Thoracic aorta (tissue), 2 donors: Measurements from ENCODE around the gene GRAPL. TPM values are rescaled to one million over a fixed set of nuclear protein-coding genes. Genes with fewer than 3 reads are reported as not detected.
A peak's percentile ranks its signal among the peaks of the same experiment; 100 is the strongest.
"Not testable (repeated sequence)": the region's sequence is repeated elsewhere in the genome, so short reads cannot be mapped to it uniquely, and the experiment has no call there.

Source experiments
- ATAC-seq: fragments of 150-250 bp; one replicate; pipeline ENCODE4 v1.8.0; 2017; ENCODE audit warnings: low read depth; ENCODE audit not compliant: insufficient number of reproducible peaks, low FRiP score
- DNase-seq: peaks from one replicate; pipeline ENCODE4 v3.0.0-alpha.2; 2020; ENCODE audit warnings: low spot score
- H3K27ac ChIP-seq, 2 donors: fragments of 200-600 bp; sonication (generic); 1 replicate in 1 of 2; 2 replicates in 1 of 2; pipeline ENCODE4 v1.5.1; 2016; ENCODE audit warnings: mild to moderate bottlenecking in 2 of 2, moderate library complexity in 2 of 2
- H3K27me3 ChIP-seq: fragments of 200-600 bp; sonication (generic); replicated peaks from 2 replicates; pipeline ENCODE4 v1.6.0; 2016; ENCODE audit warnings: mild to moderate bottlenecking; ENCODE audit not compliant: insufficient read depth
- H3K36me3 ChIP-seq: fragments of 200-600 bp; sonication (generic); one replicate; pipeline ENCODE4 v1.5.1; 2016
- H3K4me1 ChIP-seq, 2 donors: fragments of 200-600 bp; sonication (generic); 1 replicate in 1 of 2; 2 replicates in 1 of 2; pipeline versions ENCODE4 v1.5.1 to v1.6.0; 2016; ENCODE audit warnings: low read depth in 2 of 2, mild to moderate bottlenecking in 1 of 2; ENCODE audit not compliant: control insufficient read depth in 1 of 2
- H3K4me3 ChIP-seq: fragments of 200-600 bp; sonication (generic); 2 replicates; pipeline ENCODE4 v1.5.1; 2016; ENCODE audit warnings: mild to moderate bottlenecking
- H3K9me3 ChIP-seq: fragments of 200-600 bp; sonication (generic); 2 replicates; pipeline ENCODE4 v1.5.1; 2016
- CTCF ChIP-seq: fragments of 200-600 bp; sonication (generic); IDR thresholded peaks from one replicate; pipeline ENCODE4 v1.5.1; 2019; ENCODE audit warnings: antibody characterized with exemption
- total RNA-seq, 2 donors: library from RNA; depleted of rRNA; stranded (reverse); fragments of >200 nt; gene quantifications; one replicate each; pipeline versions ENCODE4 v1.1.0 to v1.2.3, GENCODE V29; 2016

GRAPL gene
- total RNA-seq, 2 donors from 2014 or later: 0.54 to 3.0 TPM

- not testable (repeated sequence) for H3K27ac ChIP-seq, H3K27me3 ChIP-seq, H3K4me3 ChIP-seq, H3K36me3 ChIP-seq, H3K4me1 ChIP-seq, H3K9me3 ChIP-seq, ATAC-seq, DNase-seq
Observed at GRCh38 chr17:19137959-19138358, 10.6 kb downstream of the GRAPL start.

DNA sequence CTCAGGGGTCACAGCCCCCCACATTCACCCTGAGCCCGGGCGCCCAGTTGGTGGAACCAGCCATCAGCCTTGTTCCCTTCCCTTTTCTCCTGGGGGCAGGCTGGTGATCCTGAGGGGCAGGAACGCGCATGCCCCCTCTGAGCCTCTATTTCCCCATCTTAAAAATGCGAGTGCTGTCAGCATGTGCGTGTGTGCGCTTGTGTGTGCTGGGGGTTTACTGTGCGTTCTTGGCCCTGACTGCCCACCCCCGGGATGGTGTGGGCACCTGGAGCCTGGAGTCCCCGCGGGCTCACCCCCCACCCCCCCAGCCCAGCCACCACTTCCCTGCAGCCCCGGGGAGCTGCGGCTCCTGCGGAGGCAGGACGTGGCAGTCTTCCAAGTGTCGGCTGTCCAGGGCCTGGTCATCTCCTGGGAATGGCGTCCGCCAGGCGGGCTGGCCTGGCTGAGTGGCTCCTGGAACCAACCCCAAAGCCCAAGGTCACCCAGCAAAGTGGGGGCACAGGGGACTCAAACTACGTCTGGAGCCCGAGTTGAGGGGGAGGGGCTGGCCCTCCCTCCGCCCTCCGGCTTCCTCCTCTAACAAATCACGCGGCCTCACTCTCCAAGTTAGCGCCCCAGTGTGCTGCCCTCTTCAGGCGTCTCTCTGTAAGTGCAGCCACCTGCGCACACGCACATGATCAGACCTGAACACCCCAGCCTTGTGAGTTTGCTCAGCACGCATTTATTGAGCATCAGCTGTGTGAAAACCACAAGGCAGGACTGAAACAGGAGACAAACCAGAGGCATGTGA is 14.2 kb downstream of the GRAPL start:
- peak overlapping the region; percentile 55 to 61 for H3K27ac ChIP-seq
- H3K27me3 ChIP-seq, H3K36me3 ChIP-seq, H3K4me1 ChIP-seq, DNase-seq, H3K9me3 ChIP-seq, H3K4me3 ChIP-seq: not testable (repeated sequence)
- peak; percentile 90 for ATAC-seq

- not testable (repeated sequence) for H3K4me3 ChIP-seq, H3K9me3 ChIP-seq, DNase-seq, H3K36me3 ChIP-seq, H3K4me1 ChIP-seq, H3K27ac ChIP-seq, ATAC-seq, H3K27me3 ChIP-seq
- TF ChIP-seq CTCF: peak; percentile 42
Observed at GRCh38 chr17:19142419-19142818, 15.0 kb downstream of the GRAPL start.

GRCh38 chr17:19143097-19143777 is 15.8 kb downstream of the GRAPL start:
- H3K4me3 ChIP-seq, H3K4me1 ChIP-seq, H3K9me3 ChIP-seq, H3K27ac ChIP-seq, H3K36me3 ChIP-seq, H3K27me3 ChIP-seq, DNase-seq, ATAC-seq: not testable (repeated sequence)

DNA sequence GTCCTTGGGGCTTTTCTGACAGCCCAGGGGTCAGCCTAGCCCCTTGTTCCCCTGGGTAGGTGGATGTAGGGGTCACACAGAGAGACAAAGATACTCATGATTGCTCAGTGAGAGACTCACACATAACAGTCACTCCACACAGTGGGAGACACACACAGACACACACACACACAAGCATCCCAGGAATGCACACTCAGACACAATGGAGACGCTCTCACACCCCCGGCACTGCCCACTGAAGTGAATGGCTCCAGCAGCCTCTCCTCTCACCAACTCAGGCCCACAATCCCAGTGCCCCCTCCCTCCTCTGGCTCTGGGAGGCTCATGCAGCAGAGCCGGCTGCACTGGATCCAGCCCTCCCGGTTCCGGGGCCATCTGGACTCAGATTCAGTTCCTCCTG is 17.0 kb downstream of the GRAPL start:
- H3K4me1 ChIP-seq, H3K27me3 ChIP-seq, H3K36me3 ChIP-seq, H3K9me3 ChIP-seq, H3K27ac ChIP-seq, ATAC-seq, DNase-seq, H3K4me3 ChIP-seq: not testable (repeated sequence)

DNA sequence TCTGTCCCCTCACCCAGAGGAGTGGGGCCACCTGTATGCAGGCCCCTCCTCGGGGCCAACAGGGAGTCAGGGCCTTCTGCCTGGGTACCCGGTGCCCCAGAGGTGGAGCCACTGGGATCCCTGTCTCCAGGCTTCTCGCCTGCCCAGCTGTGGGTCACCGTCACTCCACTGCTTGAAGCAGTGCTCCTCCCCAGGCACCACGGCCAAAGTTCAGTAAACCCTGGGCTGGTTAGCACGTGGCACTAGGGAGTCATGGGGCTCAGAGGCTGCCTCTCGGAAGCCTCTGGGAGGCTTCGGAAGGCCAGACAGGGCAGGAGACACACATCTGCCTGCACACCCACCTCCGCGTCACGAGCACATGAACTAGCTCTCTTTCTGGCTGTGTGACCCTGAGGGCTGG is 18.1 kb downstream of the GRAPL start:
- H3K9me3 ChIP-seq, DNase-seq, H3K36me3 ChIP-seq, H3K27me3 ChIP-seq, H3K27ac ChIP-seq, H3K4me1 ChIP-seq, H3K4me3 ChIP-seq, ATAC-seq: not testable (repeated sequence)

DNA sequence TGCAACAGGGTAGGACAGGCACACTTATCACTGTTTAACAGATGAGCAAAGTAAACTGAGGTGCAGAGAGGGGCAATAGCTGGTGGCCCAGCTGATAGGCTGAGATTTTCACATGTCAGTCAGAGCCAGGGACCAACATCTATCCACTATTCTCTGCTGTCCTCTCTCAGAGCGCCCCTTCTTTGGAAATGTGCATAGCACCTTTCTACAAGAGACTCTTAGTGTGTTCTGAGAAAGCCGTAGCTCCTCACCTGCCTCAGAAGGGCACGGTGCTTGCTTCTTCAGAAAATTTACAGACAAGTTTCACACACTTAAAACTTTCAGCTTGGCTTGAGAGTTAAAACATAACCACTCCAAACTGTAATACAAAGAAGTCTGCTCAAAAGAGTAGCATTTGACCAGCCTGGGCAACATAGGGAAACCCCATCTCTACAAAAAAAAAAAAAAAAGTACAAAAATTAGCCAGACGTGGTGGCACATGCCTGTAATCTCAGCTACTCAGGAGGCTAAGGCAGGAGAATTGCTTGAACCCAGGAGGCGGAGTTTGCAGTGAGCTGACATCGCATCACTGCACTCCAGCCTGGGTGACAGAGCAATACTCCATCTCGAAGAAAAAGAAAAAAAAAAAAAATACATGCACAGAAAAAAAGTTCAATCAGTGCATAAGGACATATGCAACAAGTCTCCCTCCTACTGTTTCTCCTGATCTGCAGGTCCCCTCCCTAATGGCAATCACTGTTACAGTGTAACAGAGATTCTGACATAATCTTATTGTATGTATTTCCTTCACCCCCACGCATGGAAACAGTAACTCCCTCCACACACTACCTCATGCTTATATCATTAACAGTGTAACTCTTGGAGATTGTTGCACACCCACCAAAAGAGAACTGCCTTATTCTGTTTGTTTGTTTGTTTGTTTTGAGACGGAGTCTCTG is 23.6 kb downstream of the GRAPL start:
- not testable (repeated sequence) for H3K4me1 ChIP-seq, H3K27ac ChIP-seq, H3K36me3 ChIP-seq, DNase-seq, H3K27me3 ChIP-seq, H3K9me3 ChIP-seq, H3K4me3 ChIP-seq, ATAC-seq

DNA sequence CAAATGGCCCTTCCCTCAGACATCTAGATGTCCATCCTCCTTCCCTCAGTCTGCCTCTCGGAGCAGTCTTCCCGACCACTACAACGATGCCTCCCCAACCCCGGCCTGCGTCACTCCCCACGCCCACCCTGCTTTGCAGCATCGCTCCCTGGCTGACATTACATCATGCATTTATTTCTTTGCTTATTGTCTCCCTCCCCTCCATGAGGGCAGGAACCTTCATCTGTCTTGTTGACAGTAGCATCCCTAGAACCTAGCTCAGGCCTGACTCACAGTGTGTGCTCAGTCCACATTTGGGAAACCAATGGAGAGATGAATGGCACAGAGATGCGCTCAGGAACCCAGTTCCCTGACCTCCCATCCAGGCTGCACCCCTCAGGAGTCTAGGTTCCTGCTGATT is 30.2 kb downstream of the GRAPL start:
- H3K4me3 ChIP-seq, DNase-seq, ATAC-seq, H3K9me3 ChIP-seq, H3K4me1 ChIP-seq, H3K27me3 ChIP-seq, H3K36me3 ChIP-seq, H3K27ac ChIP-seq: not testable (repeated sequence)

GRCh38 chr17:19158478-19158877 is 31.1 kb downstream of the GRAPL start:
- DNase-seq, H3K4me3 ChIP-seq, H3K27ac ChIP-seq, H3K27me3 ChIP-seq, H3K4me1 ChIP-seq, H3K9me3 ChIP-seq, H3K36me3 ChIP-seq: not testable (repeated sequence)
- peak; percentile 71 for ATAC-seq

DNA sequence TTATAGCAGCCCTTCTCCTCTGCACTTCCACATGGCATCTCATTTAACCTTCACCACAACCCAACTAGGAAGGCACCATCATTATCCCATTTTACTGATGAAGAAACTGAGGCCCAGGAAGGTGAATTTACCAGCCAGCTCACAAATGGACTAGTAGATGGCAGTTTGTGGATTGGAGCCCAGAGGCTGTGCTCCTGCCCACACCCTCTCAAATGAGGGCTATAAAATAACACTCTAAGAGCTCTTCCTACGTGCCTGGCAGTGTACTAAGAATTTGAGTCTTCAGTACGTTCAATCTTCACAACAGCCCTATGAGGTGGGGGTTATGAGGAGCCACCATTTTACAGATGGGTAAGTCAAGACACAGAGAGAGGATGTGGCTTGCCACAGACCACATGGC is 31.5 kb downstream of the GRAPL start:
- H3K4me1 ChIP-seq, H3K4me3 ChIP-seq, ATAC-seq, H3K9me3 ChIP-seq, DNase-seq, H3K27ac ChIP-seq, H3K36me3 ChIP-seq, H3K27me3 ChIP-seq: not testable (repeated sequence)
